ENCODE data around the gene C1orf94.

GRCh38 chr1:34128186-34128889 lies 48.4 kb upstream of the C1orf94 start:
- TF ChIP-seq CTCF (IDR thresholded peaks at IDR 0.05), result no peak
- TF ChIP-seq POLR2A (IDR thresholded peaks at IDR 0.05), result no peak
